H7 (cell line): Measurements from ENCODE around the gene SLTM. TPM values are rescaled to one million over a fixed set of nuclear protein-coding genes. Genes with fewer than 3 reads are reported as not detected.
"Not testable (repeated sequence)": the region's sequence is repeated elsewhere in the genome, so short reads cannot be mapped to it uniquely, and the experiment has no call there.

Experiments used
- DNase-seq: peaks from one replicate; pipeline ENCODE4 v3.0.0; 2012
- H3K27me3 ChIP-seq: 2 replicates; pipeline ENCODE4 v1.6.0; 2011; ENCODE audit warnings: mild to moderate bottlenecking, low read length; ENCODE audit not compliant: control insufficient read depth, insufficient read depth
- H3K36me3 ChIP-seq: replicated peaks from 2 replicates; pipeline ENCODE4 v1.5.1; 2011; ENCODE audit warnings: low read length; ENCODE audit not compliant: control insufficient read depth, insufficient read depth
- H3K4me3 ChIP-seq: 2 replicates; pipeline ENCODE4 v1.5.1; 2011; ENCODE audit warnings: low read depth, mild to moderate bottlenecking, control low read depth, low read length, moderate library complexity; ENCODE audit not compliant: insufficient read depth
- total RNA-seq: library from RNA; depleted of rRNA; stranded (reverse); fragments of >200 nt; shearing (Covaris generic); gene quantifications from 2 replicates; pipeline ENCODE4 v1.2.3, GENCODE V29; 2014

The SLTM gene
- total RNA-seq, 1 experiment from 2014 or later: 56.4 TPM

DNA sequence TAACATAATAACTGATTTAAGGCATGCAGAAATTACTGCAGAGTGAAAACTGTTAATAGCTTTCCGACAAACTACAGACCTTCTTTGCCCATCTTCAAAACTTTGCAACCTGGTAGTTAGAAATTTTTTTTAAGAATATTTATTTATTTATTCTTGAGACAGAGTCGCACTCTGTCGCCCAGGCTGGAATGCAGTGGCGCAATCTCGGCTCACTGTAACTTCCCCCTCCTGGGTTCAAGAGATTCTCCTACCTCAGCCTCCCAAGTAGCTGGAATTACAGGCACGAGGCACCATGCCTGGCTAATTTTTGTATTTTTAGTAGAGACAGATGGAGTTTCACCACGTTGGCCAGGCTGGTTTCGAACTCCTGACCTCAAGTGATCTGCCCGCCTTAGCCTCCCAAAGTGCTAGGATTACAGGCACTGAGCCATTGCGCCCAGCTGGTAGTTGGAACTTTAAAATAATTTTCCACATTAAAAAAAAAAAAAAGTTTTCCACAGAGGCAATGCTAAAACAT is 15.8 kb downstream of the SLTM start:
- not testable (repeated sequence) for H3K4me3 ChIP-seq, H3K36me3 ChIP-seq, DNase-seq, H3K27me3 ChIP-seq

DNA sequence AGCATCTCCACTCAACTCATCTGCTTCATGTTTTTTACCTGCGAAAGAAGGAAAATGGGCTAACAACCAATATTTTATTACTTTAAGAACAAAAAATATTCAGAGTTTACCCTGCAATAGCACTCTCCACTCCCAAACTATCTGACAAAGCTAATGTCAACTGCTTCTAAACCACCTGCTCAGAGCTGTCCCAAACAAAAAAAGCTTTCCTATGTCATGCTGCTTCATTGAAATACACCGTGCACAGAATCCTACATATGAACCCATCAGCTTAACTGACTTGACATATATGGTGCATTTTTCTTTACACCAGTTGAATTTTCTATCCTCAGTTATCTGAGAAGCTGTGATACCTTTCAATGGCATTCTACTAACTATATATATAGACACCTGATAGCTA is 16.5 kb downstream of the SLTM start:
- no peak for DNase-seq
- Histone ChIP-seq H3K27me3 (no peaks in the 10 kb centered on the region), H3K36me3 (peaks cover 7% of the 10 kb centered on the region), H3K4me3 (no peak overlapping the region)

DNA sequence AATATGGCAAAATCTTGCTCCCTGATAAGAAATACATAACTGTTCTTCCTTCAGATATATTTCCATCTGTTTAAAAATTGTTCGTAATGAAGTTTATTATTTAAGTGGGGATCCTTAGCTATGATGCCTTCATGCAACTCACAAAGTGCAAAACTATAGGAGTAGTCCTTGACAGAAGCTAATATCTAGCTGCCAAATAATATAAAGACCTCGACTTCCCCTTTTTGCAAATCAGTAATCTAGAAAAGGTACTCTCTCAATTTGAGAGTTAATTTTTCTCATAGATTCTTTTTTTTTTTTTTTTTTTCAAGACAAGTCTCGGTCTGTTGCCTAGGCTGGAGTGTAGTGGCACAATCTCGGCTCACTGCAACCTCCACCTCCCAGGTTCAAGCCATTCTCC is 23.0 kb downstream of the SLTM start:
- DNase-seq: no peak
- H3K36me3 ChIP-seq: peaks cover 11% of the 10 kb centered on the region
- H3K4me3 ChIP-seq: no peak overlapping the region
- no peaks in the 10 kb centered on the region for H3K27me3 ChIP-seq

DNA sequence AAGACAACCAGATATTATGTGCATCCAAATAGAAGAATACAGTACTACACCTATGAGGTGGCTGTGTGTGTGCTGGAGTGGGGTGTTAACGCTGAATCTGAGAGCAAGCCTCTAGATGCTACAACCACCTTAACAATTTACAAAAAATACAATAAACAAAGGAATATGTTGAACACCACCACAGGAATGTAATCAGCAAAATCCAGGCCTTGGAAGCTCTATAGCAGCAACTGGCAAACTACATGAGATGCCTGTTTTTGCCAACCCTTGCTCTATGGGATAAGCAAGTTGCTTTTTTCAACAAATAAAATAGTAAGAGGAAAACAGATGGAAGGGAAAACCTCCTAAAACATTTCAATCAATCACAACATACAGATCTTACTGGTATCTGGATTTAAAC is 23.9 kb downstream of the SLTM start:
- H3K4me3 ChIP-seq: no peak overlapping the region
- H3K27me3 ChIP-seq: no peaks in the 10 kb centered on the region
- no peak for DNase-seq
- H3K36me3 ChIP-seq: peaks cover 12% of the 10 kb centered on the region

DNA sequence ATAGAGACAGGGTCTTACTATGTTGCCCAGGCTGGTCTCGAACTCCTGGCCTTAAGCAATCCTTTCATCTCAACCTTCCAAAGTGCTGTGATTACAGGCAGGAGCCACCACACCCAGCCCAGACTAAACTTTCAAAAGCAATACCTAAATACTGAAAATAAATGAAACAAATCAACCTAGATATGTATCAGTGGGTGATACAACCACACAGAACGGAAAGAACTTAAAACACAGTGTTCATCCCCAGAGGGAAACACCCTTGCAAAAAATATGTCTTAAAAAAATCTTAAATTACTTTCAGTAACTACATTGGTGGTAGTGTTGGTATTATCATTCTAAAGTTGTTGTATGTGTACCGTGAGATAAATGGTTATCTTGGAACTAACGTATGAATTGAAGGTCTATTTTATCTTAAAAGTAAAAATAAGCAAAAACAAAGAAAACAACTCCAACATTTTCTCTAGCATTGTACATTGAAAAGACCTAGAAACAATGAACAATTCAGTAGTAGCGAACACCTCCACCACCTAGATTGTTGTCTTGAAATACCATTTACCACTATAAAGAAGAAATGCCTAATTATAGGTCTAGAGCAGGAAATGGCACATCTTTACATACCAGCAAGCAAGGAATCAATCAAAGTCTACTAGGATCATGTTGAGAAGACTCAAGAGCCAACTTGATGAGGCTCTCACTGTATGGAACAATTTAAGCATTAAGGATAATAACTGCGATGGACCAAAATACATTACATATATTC is 24.7 kb downstream of the SLTM start:
- no peak overlapping the region for H3K4me3 ChIP-seq
- peaks cover 14% of the 10 kb centered on the region for H3K36me3 ChIP-seq
- H3K27me3 ChIP-seq: no peaks in the 10 kb centered on the region
- DNase-seq: no peak

DNA sequence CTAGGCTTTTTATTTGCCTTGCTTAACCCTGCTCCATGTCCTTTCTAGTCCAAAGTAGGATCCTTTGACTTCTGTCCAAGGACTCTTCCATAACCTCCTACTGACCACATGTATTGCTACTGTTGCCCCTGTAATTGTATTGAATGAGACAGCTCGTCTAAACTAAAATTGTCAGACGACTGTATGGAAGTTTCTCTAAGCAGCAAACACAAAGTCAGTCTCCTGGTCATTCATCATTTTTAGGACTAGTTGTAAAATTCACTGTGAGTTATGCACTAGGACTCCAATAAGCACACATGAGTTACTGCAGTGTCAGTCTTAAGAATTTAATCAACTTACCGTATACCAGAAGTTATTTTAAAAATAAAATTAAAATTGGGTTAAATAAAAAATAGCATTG is 32.8 kb downstream of the SLTM start:
- DNase-seq: no peak
- Histone ChIP-seq H3K4me3 (no peak overlapping the region), H3K27me3 (no peaks in the 10 kb centered on the region), H3K36me3 (peaks cover 24% of the 10 kb centered on the region)

DNA sequence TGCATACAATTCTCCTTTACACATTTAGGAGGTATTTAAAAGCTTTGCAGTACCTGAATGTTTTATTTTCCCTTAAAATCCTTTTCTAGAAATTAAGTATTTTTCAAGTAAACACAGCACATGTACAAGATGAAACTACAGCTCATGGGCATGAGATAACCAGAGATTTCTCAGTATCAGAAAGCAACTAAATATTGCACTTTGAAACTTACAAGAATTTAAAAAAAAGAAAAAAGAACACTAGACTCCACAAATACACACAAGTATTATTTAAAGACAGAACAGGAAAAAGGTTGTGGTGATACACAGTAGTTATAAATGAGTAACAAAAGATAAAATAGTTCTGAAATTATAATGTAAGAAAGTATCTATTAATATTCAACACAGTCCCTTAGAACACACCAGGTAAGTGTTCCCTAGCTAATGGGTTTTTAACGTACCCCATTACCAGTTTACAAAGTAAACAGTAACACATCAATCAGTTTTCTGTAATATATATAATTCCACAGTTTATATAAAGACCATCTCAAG is 35.3 kb downstream of the SLTM start:
- no peak overlapping the region for H3K4me3 ChIP-seq
- DNase-seq: no peak
- H3K36me3 ChIP-seq: peaks cover 28% of the 10 kb centered on the region
- H3K27me3 ChIP-seq: no peaks in the 10 kb centered on the region

DNA sequence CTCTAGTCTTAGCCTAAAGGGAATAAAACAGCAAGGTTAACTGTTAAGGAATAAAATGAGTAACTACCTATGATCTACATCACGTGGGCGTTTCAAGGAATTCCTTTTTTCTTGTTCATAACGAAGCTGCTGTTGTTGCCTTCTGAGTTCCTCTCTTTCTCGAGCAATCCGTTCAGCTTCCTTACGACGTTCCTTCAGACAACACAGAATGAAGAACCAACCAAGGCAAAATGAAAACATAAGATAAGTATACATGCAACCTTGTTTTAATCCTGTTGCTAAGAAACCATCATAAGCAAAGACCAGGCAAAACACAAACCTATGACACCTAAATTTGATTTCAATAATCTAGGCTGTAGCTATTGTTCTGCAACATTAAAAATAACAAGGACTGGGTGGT is 44.1 kb downstream of the SLTM start:
- Histone ChIP-seq H3K27me3 (no peaks in the 10 kb centered on the region), H3K36me3 (peaks cover 50% of the 10 kb centered on the region), H3K4me3 (no peak overlapping the region)
- no peak for DNase-seq

DNA sequence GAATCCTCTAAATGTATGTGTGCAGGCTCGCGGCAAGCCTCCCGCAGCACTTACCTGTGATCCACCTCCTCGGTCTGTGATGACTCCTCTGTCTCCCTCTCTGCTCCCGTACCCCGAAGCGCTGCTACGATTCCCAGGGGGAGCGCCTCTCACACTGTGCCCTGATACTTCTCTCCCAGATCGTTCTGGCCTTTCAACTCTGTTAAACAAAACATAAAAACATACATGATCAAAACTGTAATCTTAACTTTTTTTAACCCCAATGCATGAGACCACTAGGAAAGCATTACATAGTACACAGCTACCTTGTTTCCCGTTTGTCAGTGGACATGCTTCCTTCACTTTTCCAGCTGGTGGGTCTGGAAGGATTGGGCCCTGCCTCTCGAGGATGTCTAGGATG is 46.6 kb downstream of the SLTM start:
- Histone ChIP-seq H3K36me3 (peaks cover 46% of the 10 kb centered on the region), H3K27me3 (no peaks in the 10 kb centered on the region), H3K4me3 (no peak overlapping the region)
- DNase-seq: no peak

DNA sequence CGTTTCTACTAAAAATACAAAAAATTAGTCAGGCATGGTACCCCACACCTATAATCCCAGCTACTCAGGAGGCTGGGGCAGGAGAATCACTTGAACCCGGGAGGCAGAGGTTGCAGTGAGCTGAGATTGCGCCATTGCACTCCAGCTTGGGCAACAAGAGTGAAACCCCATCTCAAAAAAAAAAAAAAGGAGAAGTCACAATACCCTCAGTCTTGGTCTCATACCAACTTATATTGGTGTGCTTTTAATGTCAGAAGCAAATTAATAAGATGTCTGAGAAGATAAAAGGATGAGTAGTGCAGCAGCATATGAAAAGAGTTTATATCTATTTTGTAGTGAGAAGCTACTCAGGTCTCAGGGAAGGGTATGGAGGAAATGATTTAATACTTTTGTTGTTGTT is 49.6 kb downstream of the SLTM start:
- H3K27me3 ChIP-seq, DNase-seq, H3K4me3 ChIP-seq: not testable (repeated sequence)
- peaks cover 57% of the 10 kb centered on the region for H3K36me3 ChIP-seq

DNA sequence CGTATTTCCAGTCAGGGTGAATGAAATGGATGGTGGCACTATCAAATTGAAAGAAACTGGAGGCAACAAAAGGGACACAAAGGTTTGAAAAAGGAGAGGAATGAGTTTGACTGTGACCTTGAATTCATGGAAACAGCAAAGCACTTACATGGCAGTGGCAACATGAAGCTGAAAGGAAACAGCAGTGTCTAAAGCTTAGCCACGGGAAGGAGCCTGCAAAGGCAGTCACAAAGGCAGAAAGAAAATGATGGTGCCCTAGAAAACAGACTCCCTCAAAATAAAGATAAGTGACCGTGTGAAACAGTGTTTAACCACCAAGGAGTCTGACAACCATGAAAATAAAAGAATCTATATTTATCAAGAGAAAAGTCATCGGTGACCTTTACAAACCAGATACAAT is 51.2 kb downstream of the SLTM start:
- no peak for DNase-seq
- no peak overlapping the region for H3K4me3 ChIP-seq

DNA sequence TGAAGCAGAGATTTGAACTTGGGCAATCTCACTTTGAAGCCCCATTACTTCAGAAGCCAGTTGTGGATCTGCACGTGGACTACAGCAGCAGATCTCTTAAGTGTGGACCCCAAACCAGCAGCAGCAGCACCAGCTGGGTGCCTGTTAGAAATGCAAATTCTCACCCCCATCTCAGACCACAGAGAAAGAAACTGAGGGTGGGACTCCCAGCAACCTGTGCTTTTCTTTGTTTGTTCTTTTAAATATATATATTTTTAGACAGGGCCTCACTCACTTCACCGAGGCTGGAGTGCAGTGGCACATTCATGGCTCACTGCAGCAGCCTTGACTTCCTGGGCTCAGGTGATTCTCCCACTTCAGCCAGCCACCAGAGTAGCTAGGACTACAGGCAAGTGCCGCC is 53.2 kb downstream of the SLTM start:
- Histone ChIP-seq H3K36me3 (peaks cover 41% of the 10 kb centered on the region), H3K4me3 (no peak overlapping the region), H3K27me3 (no peaks in the 10 kb centered on the region)
- no peak for DNase-seq

More for the DNA sequence above, 51.2 kb downstream of the SLTM start:
- Histone ChIP-seq H3K36me3 (peaks cover 52% of the 10 kb centered on the region), H3K27me3 (no peaks in the 10 kb centered on the region)

DNA sequence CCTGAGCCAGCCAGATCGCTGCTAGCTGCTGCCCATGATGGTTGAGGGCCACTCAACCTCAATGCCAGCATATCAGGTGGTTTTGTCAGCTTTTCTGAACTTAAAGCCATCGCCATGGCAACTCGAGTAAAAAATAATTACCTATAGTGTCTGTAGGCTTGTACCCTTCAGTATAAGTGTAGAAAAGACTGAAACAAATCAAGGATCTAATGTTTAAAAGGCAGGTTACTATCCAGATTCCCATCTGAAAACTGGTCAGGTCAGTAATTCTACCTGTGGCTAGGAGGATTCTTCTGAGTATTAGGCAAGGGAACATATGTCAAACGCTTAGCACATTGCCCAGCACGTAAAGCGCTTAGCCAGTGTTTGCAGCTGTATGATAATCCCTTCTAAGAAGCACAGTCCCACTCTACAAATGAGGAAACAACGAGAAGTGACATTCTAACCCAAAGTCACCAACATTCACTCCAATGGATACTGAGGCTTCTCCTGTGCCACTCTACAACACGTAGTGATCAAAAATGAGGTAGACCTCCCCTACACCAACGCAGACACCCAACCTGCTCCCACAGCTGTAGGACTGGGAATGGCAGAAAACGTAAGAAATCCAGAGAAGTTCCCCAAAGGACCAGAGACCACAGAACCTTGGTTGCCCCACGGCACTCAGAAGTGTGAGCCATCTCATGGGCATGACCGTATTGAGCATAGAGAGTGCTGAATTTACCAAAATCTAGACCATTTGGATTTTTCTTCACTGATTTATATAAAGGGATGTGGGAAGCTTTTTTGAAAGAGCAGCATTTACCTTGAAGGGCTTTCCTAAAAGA is 55.3 kb downstream of the SLTM start:
- Histone ChIP-seq H3K36me3 (peaks cover 30% of the 10 kb centered on the region), H3K27me3 (no peaks in the 10 kb centered on the region), H3K4me3 (no peak overlapping the region)
- no peak for DNase-seq

DNA sequence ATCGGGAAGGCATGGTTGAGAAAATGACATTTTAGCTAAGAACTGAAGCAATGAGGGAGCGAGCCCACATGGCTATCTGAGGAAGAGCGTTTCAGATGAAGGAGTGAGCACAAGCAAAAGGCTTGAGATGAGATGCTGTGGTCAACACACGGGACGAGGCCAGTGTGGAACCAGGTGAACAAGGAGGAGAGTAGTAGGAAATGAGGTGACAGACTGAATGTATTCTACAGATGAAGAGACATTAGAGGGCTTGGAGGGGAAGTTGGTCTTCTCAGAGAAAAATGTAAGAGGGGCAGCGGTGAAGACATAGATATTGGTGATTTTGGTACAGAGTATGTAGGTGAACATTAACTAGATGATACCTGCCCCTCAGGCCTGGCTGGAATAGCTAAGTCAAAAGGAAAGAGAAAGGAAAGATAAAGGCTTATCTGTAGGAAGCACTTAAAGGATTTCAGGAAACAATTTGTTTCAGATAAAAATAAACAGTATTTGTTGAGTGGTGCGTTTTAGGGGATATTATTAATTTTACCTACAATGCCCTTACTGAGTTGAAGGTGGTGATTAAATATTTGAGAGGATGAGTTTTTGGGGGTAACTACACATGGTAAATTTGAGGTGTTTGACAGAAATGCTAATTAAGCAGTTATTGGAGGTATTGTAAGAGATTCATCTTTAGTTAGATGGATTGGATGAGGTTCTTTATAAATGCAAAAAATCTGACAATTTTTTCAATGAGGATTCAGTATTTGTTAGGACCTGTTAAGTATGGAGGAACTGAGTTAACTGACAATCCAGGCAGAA is 57.0 kb downstream of the SLTM start:
- DNase-seq: no peak
- no peaks in the 10 kb centered on the region for H3K27me3 ChIP-seq
- H3K36me3 ChIP-seq: peaks cover 22% of the 10 kb centered on the region
- H3K4me3 ChIP-seq: no peak overlapping the region
